K562 (cell line): ENCODE data around the gene EXT2. TPM values are rescaled to one million over a fixed set of nuclear protein-coding genes. Genes with fewer than 3 reads are reported as not detected.

ENCODE experiments used
- ATAC-seq: fragments of 200-7000 bp; cut with Tn5 transposase; 3 replicates; pipeline ENCODE4 v1.9.1; 2020; ENCODE audit warnings: moderate library complexity
- BruUV-seq: library from RNA; stranded (reverse); fragments of 400-500 nt; replicated peaks from 2 replicates; lab custom pipeline; 2021; lab: Mats Ljungman, UMichigan
- CTCF ChIA-PET: fragments of 300-600 bp; formaldehyde crosslinking; extraction: SDS; loops from one replicate; lab custom pipeline; 2021; ENCODE audit warnings: low intra/inter-chr PET ratio; lab: Yijun Ruan, JAX
- POLR2A ChIA-PET: fragments of 300-600, 350-650 bp; sonication (Branson Sonifier 250); formaldehyde crosslinking; extraction: SDS; loops from one replicate; lab custom pipeline; 2021; ENCODE audit warnings: antibody characterized with exemption, inconsistent platforms; lab: Yijun Ruan, JAX
- DNase-seq, 4 experiments: peaks; one replicate each; pipeline versions ENCODE4 v3.0.0 to v3.0.0-alpha.2; 2011 to 2018; ENCODE audit warnings: low spot score in 3 of 4, mixed read lengths in 3 of 4; ENCODE audit errors: extremely low read depth in 1 of 4
- FAIRE-seq: peaks from 2 replicates; lab custom pipeline; 2011; peaks lifted over from hg19 to GRCh38; lab: Jason Lieb, UNC
- H2AFZ ChIP-seq: 2 replicates; pipeline ENCODE4 v1.6.0; 2011; ENCODE audit warnings: low read depth, low read length, control low read depth, inconsistent platforms
- H3K27ac ChIP-seq: fragments of 200-600 bp; 3 replicates; pipeline ENCODE4 v1.8.0; 2011; ENCODE audit warnings: low read depth, mild to moderate bottlenecking, control low read depth, inconsistent platforms, low read length, moderate library complexity, mixed read lengths; ENCODE audit errors: extremely low read depth
- H3K27me3 ChIP-seq, 2 experiments: fragments of 300-600 bp in 1 of 2; 2 replicates in 1 of 2; 3 replicates in 1 of 2; pipeline versions ENCODE4 v1.6.0 to v1.8.0; 2011; ENCODE audit warnings: inconsistent platforms in 2 of 2, low read length in 2 of 2, mild to moderate bottlenecking in 1 of 2, mixed read lengths in 1 of 2, moderate library complexity in 1 of 2; ENCODE audit not compliant: control insufficient read depth in 2 of 2, insufficient read depth in 2 of 2
- H3K36me3 ChIP-seq: fragments of 300-600 bp; 3 replicates; pipeline ENCODE4 v1.8.0; 2011; ENCODE audit warnings: mild to moderate bottlenecking, low read length, inconsistent platforms; ENCODE audit not compliant: control insufficient read depth, insufficient read depth
- H3K4me1 ChIP-seq, 2 experiments: fragments of 200-600 bp in 1 of 2; replicated peaks in 1 of 2; 2 replicates in 1 of 2; 3 replicates in 1 of 2; pipeline versions ENCODE4 v1.5.1 to v1.8.0; 2011; ENCODE audit warnings: inconsistent platforms in 2 of 2, low read length in 2 of 2, mild to moderate bottlenecking in 1 of 2, mixed read lengths in 1 of 2, moderate library complexity in 1 of 2; ENCODE audit not compliant: control insufficient read depth in 2 of 2, insufficient read depth in 2 of 2
- H3K4me2 ChIP-seq: 2 replicates; pipeline ENCODE4 v1.6.1; 2011; ENCODE audit warnings: low read length, control low read depth, inconsistent platforms, mixed read lengths; ENCODE audit not compliant: insufficient read depth
- H3K4me3 ChIP-seq: fragments of 200-600 bp; sonication (generic), shearing (Covaris generic); 2 replicates; pipeline ENCODE4 v1.5.1; 2016; ENCODE audit warnings: control low read depth, inconsistent platforms
- H3K79me2 ChIP-seq: fragments of 200-600 bp; 3 replicates; pipeline ENCODE4 v1.8.0; 2011; ENCODE audit warnings: low read length, inconsistent platforms; ENCODE audit not compliant: control insufficient read depth, insufficient read depth
- H3K9ac ChIP-seq, 2 experiments: 2 replicates each; pipeline versions ENCODE4 v1.6.0 to v1.6.1; 2011; ENCODE audit warnings: low read depth in 2 of 2, low read length in 2 of 2, control low read depth in 1 of 2, inconsistent platforms in 1 of 2, mild to moderate bottlenecking in 1 of 2, mixed read lengths in 1 of 2; ENCODE audit not compliant: insufficient read depth in 1 of 2
- H3K9me1 ChIP-seq: one replicate; pipeline ENCODE4 v1.6.0; 2011; ENCODE audit warnings: inconsistent platforms, mild to moderate bottlenecking, low read length, moderate library complexity; ENCODE audit not compliant: control insufficient read depth, insufficient read depth
- H3K9me3 ChIP-seq: replicated peaks from 2 replicates; pipeline ENCODE4 v1.5.1; 2011; ENCODE audit warnings: low read depth, low read length, inconsistent platforms; ENCODE audit not compliant: control insufficient read depth, insufficient read depth
- H4K20me1 ChIP-seq: replicated peaks from 2 replicates; pipeline ENCODE4 v1.6.1; 2011; ENCODE audit warnings: low read length, inconsistent platforms, mixed read lengths; ENCODE audit not compliant: control insufficient read depth, insufficient read depth
- CEBPG ChIP-seq, 3 experiments: fragments of 200-800 bp in 1 of 3; sonication (Bioruptor generic) in 1 of 3; sonication (generic) in 1 of 3; formaldehyde crosslinking in 1 of 3; IDR thresholded peaks in 2 of 3; conservative IDR thresholded peaks in 1 of 3; 2 replicates each; pipeline versions ENCODE4 v1.6.1 to v1.8.0; 2016 to 2022; ENCODE audit warnings: missing compliant biosample characterization in 2 of 3, missing genetic modification characterization in 2 of 3, mild to moderate bottlenecking in 1 of 3, missing genetic modification reagents in 1 of 3
- NR2F6 ChIP-seq: fragments of 450-650 bp; formaldehyde crosslinking; IDR thresholded peaks from 2 replicates; pipeline ENCODE4 v1.4.0; 2020; ENCODE audit warnings: mild to moderate bottlenecking
- RBFOX2 ChIP-seq: fragments of 200-400 bp; formaldehyde crosslinking; IDR thresholded peaks from 2 replicates; pipeline ENCODE4 v1.6.1; 2017; ENCODE audit warnings: low read depth, mild to moderate bottlenecking, low read length, moderate library complexity
- SRF ChIP-seq, 2 experiments: fragments of 250-450, 450-650 bp in 1 of 2; sonication (Bioruptor Pico) in 1 of 2; sonication (generic) in 1 of 2; formaldehyde crosslinking; IDR thresholded peaks; 2 replicates each; pipeline versions ENCODE4 v1.5.0 to v1.5.1; 2020 to 2022; ENCODE audit warnings: mild to moderate bottlenecking in 1 of 2, missing genetic modification reagents in 1 of 2
- STAG1 ChIP-seq: sonication (generic); formaldehyde crosslinking; IDR thresholded peaks from 2 replicates; pipeline ENCODE4 v1.5.0; 2020; ENCODE audit warnings: missing genetic modification reagents, borderline replicate concordance
- TEAD4 ChIP-seq, 2 experiments: sonication (generic) in 1 of 2; formaldehyde crosslinking in 1 of 2; IDR thresholded peaks; 2 replicates each; pipeline versions ENCODE4 v1.6.1 to v1.8.0; 2012 to 2022; ENCODE audit warnings: borderline replicate concordance in 1 of 2, inconsistent platforms in 1 of 2, low read length in 1 of 2, mild to moderate bottlenecking in 1 of 2, missing genetic modification reagents in 1 of 2
- ZNF444 ChIP-seq: fragments of 250-450 bp; sonication (Bioruptor Pico); IDR thresholded peaks from 2 replicates; pipeline ENCODE4 v1.4.0; 2020; ENCODE audit warnings: mild to moderate bottlenecking, moderate library complexity
- ZNF583 ChIP-seq: fragments of 250-450 bp; sonication (Bioruptor Pico); IDR thresholded peaks from 2 replicates; pipeline ENCODE4 v1.4.0; 2020
- ZNF707 ChIP-seq: fragments of 250-450 bp; sonication (Bioruptor Pico); conservative IDR thresholded peaks from 2 replicates; pipeline ENCODE4 v1.8.0; 2022; ENCODE audit warnings: inconsistent platforms, mild to moderate bottlenecking, moderate library complexity
- ZNF76 ChIP-seq: fragments of 250-450 bp; sonication (Bioruptor Pico); IDR thresholded peaks from 2 replicates; pipeline ENCODE4 v1.4.0; 2020; ENCODE audit warnings: mild to moderate bottlenecking, moderate library complexity, borderline replicate concordance
- ZNF77 ChIP-seq: fragments of 250-450 bp; sonication (Bioruptor Pico); IDR thresholded peaks from 2 replicates; pipeline ENCODE4 v1.5.0; 2020
- ZSCAN32 ChIP-seq: fragments of 450-650 bp; formaldehyde crosslinking; IDR thresholded peaks from 2 replicates; pipeline ENCODE4 v1.4.0; 2020; ENCODE audit warnings: mild to moderate bottlenecking, moderate library complexity
- WGBS: fragments of 100-300 bp; shearing (Covaris generic); methylation state at CpG from one replicate; pipeline ENCODE4 v1.1.6; 2016; ENCODE audit warnings: low coverage, mixed read lengths; ENCODE audit not compliant: insufficient coverage; ENCODE audit errors: missing lambda C conversion rate; 5-methylcytosine and 5-hydroxymethylcytosine counted together
- in situ Hi-C: fragments of 300-500 bp; cut with MboI; formaldehyde crosslinking; loops from 4 replicates; pipeline ENCODE4 v1.15.0; 2018; ENCODE audit warnings: inconsistent platforms, mixed read lengths
- intact Hi-C: fragments of 100-400 bp; cut with micrococcal nuclease; formaldehyde crosslinking; loops from 2 replicates; pipeline ENCODE4 v1.14.2; 2022
- polyA plus RNA-seq, 8 experiments: library from polyadenylated mRNA; depleted of rRNA in 4 of 8; stranded (reverse) in 5 of 8; unstranded in 3 of 8; fragments of >200 nt; fragmentation: Nextera tagmentation in 2 of 8; fragmentation: Illumina TruSeq in 1 of 8; extraction: Ambion mirVana in 2 of 8; extraction: Trizol in 1 of 8; gene quantifications; 2 replicates each; pipeline versions ENCODE4 v1.2.1 to v1.2.3, GENCODE V29; 2011 to 2014; ENCODE audit warnings: inconsistent platforms in 1 of 8, missing spikeins in 1 of 8
- total RNA-seq, 7 experiments: library from RNA; depleted of rRNA in 6 of 7; stranded (reverse); fragments of >200 nt in 6 of 7; fragmentation: Illumina TruSeq in 2 of 7; extraction: Trizol in 2 of 7; gene quantifications; 2 replicates each; pipeline versions ENCODE4 v1.2.1 to v1.2.3, GENCODE V29; 2011 to 2021; ENCODE audit warnings: low replicate concordance in 1 of 7
- TF ChIP-seq, protein P1 (sequence below): sonication (generic); formaldehyde crosslinking; IDR thresholded peaks from 2 replicates; pipeline ENCODE4 v1.8.0; 2023; ENCODE audit warnings: missing genetic modification reagents, mild to moderate bottlenecking, borderline replicate concordance
- TF ChIP-seq, protein P2 (sequence below): fragments of 450-650 bp; formaldehyde crosslinking; IDR thresholded peaks from 2 replicates; pipeline ENCODE4 v1.4.0; 2022; ENCODE audit warnings: missing genetic modification characterization
- TF ChIP-seq, protein P3 (sequence below): fragments of 450-650 bp; formaldehyde crosslinking; IDR thresholded peaks from 2 replicates; pipeline ENCODE4 v1.4.0; 2022; ENCODE audit warnings: mild to moderate bottlenecking, moderate library complexity

The EXT2 gene
- total and polyA plus RNA-seq, 9 of the 15 experiments (the other 6 are each of a cell fraction or from before 2014, with no cell fraction given) = 7.5 to 52.1 (median 38.1) TPM

DNA sequence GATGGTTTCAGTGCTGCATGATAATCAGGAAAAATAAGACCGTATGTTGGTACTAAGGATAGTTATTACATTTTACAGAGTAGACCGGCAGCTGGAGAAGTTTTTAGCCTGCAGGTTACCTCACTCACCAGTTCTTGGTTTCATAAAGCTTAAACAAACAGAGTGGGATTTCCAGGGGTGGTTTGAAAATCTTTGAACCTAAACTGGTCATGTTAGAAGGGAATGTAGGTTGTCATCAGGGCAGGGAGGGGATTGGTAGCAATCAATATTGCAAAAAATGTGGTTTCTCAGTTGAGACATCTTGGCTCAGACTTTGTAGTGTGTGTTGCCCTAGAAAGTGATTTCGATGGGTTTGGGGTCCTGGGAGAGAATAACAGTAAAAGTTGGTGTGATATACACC is 17.5 kb downstream of the EXT2 start:
- ATAC-seq (no peak), FAIRE-seq (no peak), DNase-seq (no peak)
- no peaks in the 10 kb centered on the region for H3K9me3 ChIP-seq
- H3K79me2 ChIP-seq = no peaks in the 10 kb centered on the region
- no peaks in the 10 kb centered on the region for H3K27me3 ChIP-seq
- no peak overlapping the region for H3K27ac ChIP-seq
- H3K9me1 ChIP-seq = no peaks in the 10 kb centered on the region
- 67% methylated on average over 3 of the region's 3 CpGs for WGBS
- no peaks in the 10 kb centered on the region for H3K4me1 ChIP-seq
- no peak overlapping the region for H2AFZ ChIP-seq
- ChIA-PET CTCF (no interaction called here), POLR2A (no interaction called here)
- peaks cover 86% of the 10 kb centered on the region for H3K36me3 ChIP-seq
- no peak overlapping the region for H3K4me3 ChIP-seq
- in situ Hi-C loops = no loop called here
- H3K4me2 ChIP-seq = no peak overlapping the region
- no peak overlapping the region for H3K9ac ChIP-seq
- BruUV-seq = no TSS peak
- intact Hi-C loops = loop anchor here (5.0 kb wide), 2 partner anchors 174 to 424 kb away; no protein-coding TSS in a partner anchor
- H4K20me1 ChIP-seq = no peaks in the 10 kb centered on the region
- TF ChIP-seq RBFOX2 (no peak), ZNF76 (CRISPR knock-in tag) (no peak), SRF (CRISPR knock-in tag; IDR thresholded peaks at IDR 0.05) (no peak), NR2F6 (CRISPR knock-in tag) (no peak), TEAD4 (IDR thresholded peaks at IDR 0.05; ENCODE audit: low read length) (no peak), TEAD4 (CRISPR knock-in tag; IDR thresholded peaks at IDR 0.05; ENCODE audit: borderline replicate concordance) (no peak), ZNF77 (CRISPR knock-in tag) (no peak), ZNF444 (CRISPR knock-in tag) (no peak), CEBPG (CRISPR knock-in tag; IDR thresholded peaks at IDR 0.05) (no peak), CEBPG (tag; conservative IDR thresholded peaks at IDR 0.05 in 1 of 2, IDR thresholded peaks at IDR 0.05 in 1 of 2) (no peak), STAG1 (CRISPR knock-in tag) (no peak), ZSCAN32 (CRISPR knock-in tag) (no peak), ZNF583 (no peak), ZNF707 (no peak)
- TF ChIP-seq, protein P1, sequence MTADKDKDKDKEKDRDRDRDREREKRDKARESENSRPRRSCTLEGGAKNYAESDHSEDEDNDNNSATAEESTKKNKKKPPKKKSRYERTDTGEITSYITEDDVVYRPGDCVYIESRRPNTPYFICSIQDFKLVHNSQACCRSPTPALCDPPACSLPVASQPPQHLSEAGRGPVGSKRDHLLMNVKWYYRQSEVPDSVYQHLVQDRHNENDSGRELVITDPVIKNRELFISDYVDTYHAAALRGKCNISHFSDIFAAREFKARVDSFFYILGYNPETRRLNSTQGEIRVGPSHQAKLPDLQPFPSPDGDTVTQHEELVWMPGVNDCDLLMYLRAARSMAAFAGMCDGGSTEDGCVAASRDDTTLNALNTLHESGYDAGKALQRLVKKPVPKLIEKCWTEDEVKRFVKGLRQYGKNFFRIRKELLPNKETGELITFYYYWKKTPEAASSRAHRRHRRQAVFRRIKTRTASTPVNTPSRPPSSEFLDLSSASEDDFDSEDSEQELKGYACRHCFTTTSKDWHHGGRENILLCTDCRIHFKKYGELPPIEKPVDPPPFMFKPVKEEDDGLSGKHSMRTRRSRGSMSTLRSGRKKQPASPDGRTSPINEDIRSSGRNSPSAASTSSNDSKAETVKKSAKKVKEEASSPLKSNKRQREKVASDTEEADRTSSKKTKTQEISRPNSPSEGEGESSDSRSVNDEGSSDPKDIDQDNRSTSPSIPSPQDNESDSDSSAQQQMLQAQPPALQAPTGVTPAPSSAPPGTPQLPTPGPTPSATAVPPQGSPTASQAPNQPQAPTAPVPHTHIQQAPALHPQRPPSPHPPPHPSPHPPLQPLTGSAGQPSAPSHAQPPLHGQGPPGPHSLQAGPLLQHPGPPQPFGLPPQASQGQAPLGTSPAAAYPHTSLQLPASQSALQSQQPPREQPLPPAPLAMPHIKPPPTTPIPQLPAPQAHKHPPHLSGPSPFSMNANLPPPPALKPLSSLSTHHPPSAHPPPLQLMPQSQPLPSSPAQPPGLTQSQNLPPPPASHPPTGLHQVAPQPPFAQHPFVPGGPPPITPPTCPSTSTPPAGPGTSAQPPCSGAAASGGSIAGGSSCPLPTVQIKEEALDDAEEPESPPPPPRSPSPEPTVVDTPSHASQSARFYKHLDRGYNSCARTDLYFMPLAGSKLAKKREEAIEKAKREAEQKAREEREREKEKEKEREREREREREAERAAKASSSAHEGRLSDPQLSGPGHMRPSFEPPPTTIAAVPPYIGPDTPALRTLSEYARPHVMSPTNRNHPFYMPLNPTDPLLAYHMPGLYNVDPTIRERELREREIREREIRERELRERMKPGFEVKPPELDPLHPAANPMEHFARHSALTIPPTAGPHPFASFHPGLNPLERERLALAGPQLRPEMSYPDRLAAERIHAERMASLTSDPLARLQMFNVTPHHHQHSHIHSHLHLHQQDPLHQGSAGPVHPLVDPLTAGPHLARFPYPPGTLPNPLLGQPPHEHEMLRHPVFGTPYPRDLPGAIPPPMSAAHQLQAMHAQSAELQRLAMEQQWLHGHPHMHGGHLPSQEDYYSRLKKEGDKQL (CRISPR knock-in tag) = no peak
- TF ChIP-seq, protein P2, sequence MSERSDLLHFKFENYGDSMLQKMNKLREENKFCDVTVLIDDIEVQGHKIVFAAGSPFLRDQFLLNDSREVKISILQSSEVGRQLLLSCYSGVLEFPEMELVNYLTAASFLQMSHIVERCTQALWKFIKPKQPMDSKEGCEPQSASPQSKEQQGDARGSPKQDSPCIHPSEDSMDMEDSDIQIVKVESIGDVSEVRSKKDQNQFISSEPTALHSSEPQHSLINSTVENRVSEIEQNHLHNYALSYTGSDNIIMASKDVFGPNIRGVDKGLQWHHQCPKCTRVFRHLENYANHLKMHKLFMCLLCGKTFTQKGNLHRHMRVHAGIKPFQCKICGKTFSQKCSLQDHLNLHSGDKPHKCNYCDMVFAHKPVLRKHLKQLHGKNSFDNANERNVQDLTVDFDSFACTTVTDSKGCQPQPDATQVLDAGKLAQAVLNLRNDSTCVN (CRISPR knock-in tag) = no peak
- TF ChIP-seq, protein P3, sequence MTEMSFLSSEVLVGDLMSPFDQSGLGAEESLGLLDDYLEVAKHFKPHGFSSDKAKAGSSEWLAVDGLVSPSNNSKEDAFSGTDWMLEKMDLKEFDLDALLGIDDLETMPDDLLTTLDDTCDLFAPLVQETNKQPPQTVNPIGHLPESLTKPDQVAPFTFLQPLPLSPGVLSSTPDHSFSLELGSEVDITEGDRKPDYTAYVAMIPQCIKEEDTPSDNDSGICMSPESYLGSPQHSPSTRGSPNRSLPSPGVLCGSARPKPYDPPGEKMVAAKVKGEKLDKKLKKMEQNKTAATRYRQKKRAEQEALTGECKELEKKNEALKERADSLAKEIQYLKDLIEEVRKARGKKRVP (CRISPR knock-in tag) = no peak
